ENCODE results near the gene IL1RAP.

IL1RAP gene

DNA sequence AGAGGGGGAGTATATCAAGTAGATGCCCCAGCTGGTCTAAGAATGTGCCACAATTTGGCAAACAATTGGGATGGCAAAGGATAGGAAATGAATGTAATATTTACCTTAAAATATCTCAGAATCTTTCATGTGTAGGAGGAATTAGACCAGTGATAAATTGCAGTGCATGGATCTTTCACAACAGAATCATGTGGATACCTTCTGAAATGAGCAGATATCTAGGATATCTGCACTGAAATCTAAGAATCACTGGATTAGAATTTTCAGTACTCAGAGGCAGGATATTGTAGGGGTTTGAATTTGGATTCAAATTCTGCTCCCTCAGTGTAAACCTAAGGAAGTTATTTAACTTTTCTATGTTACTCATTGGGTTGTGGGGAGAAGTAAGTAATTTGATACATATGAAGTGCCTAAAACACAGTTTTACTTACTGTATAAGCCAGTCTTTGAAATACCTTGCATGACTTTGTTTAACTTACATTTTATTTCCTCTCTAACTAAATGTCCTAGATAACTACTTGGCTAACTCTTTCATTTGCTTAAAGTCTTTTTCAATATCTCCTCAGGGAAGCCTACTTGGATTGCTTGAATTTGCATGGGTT, 8.8 kb downstream of the IL1RAP start:
- H3K36me3 Mint-ChIP-seq (ENCODE audit: low read depth): peaks cover 26% of the 10 kb centered on the region

DNA sequence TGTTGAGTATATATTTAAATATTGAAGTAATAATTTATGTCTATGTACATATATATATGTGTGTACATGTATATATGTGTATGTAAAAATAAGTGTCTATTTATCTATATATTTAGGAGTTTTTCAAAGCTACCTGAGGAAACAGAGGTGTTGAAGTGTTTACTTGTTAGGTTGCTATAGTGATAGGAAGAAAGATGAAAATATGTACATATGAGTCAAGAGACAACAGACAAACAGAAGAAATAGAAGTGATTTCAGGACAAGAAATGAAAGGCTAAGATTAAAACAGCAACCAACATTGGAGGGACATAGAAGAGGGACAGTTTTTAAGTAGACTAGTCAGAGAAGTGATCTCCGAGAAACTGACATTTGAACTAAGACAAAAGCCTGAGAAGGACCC, 11.1 kb downstream of the IL1RAP start:
- H3K4me3 Mint-ChIP-seq: no peak overlapping the region
- H3K4me1 Mint-ChIP-seq: peaks cover 5% of the 10 kb centered on the region
- ATAC-seq (no peak), DNase-seq (no peak)
- no peak overlapping the region for H3K27ac Mint-ChIP-seq
- peaks cover 28% of the 10 kb centered on the region for H3K36me3 Mint-ChIP-seq (ENCODE audit: low read depth)
- H3K27me3 Mint-ChIP-seq: no peaks in the 10 kb centered on the region
- H3K9me3 Mint-ChIP-seq: no peaks in the 10 kb centered on the region

More for the DNA sequence above, 8.8 kb downstream of the IL1RAP start:
- H3K4me3 Mint-ChIP-seq: no peak overlapping the region
- no peak overlapping the region for H3K27ac Mint-ChIP-seq
- no peak for ATAC-seq
- peaks cover 6% of the 10 kb centered on the region for H3K4me1 Mint-ChIP-seq
- no peak for DNase-seq
- no peaks in the 10 kb centered on the region for H3K27me3 Mint-ChIP-seq
- no peaks in the 10 kb centered on the region for H3K9me3 Mint-ChIP-seq

GRCh38 chr3:190525634-190526033, 11.7 kb downstream of the IL1RAP start:
- Mint-ChIP-seq H3K4me3 (no peak overlapping the region), H3K36me3 (ENCODE audit: low read depth) (peaks cover 33% of the 10 kb centered on the region), H3K4me1 (peaks cover 5% of the 10 kb centered on the region), H3K9me3 (no peaks in the 10 kb centered on the region), H3K27ac (no peak overlapping the region), H3K27me3 (no peaks in the 10 kb centered on the region)
- no peak for DNase-seq
- no peak for ATAC-seq

- Mint-ChIP-seq H3K4me3 (no peak overlapping the region), H3K4me1 (peaks cover 8% of the 10 kb centered on the region), H3K27ac (no peak overlapping the region), H3K27me3 (no peaks in the 10 kb centered on the region), H3K9me3 (no peaks in the 10 kb centered on the region), H3K36me3 (ENCODE audit: low read depth) (peaks cover 37% of the 10 kb centered on the region)
- no peak for ATAC-seq
- DNase-seq: no peak
Measured at GRCh38 chr3:190526787-190527762, 13.2 kb downstream of the IL1RAP start.

DNA sequence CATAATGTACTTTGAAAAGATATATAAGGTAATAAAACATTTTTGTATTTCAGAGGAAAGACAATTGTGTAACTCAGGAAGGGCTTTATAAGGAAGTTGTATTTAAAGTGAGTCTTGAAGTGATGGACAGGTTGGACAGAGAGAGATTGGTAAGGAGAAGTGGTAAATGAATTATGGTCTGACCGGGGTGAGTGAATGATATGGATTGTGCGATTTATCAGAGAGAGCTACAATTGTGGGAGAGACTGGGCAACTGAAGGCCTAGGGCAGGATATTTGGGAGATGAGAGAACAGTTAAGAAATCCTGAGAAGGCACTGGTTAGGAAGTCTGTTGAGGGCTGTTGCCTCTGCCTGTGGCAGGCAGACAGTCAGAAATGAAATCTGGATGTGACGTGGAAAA, 14.8 kb downstream of the IL1RAP start:
- Mint-ChIP-seq H3K4me3 (no peak overlapping the region), H3K9me3 (no peaks in the 10 kb centered on the region), H3K4me1 (peaks cover 19% of the 10 kb centered on the region), H3K27ac (no peak overlapping the region), H3K27me3 (no peaks in the 10 kb centered on the region), H3K36me3 (ENCODE audit: low read depth) (peaks cover 37% of the 10 kb centered on the region)
- ATAC-seq: no peak
- DNase-seq: no peak

GRCh38 chr3:190531406-190531805, 17.5 kb downstream of the IL1RAP start:
- H3K27ac Mint-ChIP-seq: no peak overlapping the region
- no peaks in the 10 kb centered on the region for H3K27me3 Mint-ChIP-seq
- no peaks in the 10 kb centered on the region for H3K9me3 Mint-ChIP-seq
- H3K4me1 Mint-ChIP-seq: peaks cover 18% of the 10 kb centered on the region
- no peak for ATAC-seq
- H3K36me3 Mint-ChIP-seq (ENCODE audit: low read depth): peaks cover 42% of the 10 kb centered on the region
- no peak overlapping the region for H3K4me3 Mint-ChIP-seq
- DNase-seq: no peak

DNA sequence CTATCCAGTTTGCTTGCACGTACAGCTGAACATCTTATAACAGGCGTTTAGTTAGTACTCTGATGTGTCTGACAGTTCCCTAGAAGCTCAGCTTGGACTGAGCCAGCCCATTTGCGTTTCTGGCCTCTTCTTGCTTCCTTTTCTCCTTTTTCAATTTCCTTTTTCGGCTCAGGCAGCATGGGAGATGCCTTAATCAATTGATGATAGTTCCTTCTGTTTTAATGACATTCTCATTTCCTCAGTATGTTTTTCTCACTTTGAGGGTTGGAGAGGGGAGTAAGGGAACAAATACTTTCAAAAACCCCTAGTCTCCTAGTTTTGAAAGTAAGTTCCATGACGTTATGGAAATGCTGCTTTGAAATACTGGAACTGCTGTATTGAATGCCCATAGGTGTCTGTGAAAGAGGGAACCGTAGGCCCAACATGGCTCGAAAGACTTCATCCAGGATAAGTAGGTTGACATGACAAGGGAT, 18.9 kb downstream of the IL1RAP start:
- Mint-ChIP-seq H3K4me1 (peaks cover 19% of the 10 kb centered on the region), H3K4me3 (no peak overlapping the region), H3K36me3 (ENCODE audit: low read depth) (peaks cover 42% of the 10 kb centered on the region), H3K27ac (no peak overlapping the region), H3K9me3 (no peaks in the 10 kb centered on the region), H3K27me3 (no peaks in the 10 kb centered on the region)
- DNase-seq (no peak), ATAC-seq (no peak)

DNA sequence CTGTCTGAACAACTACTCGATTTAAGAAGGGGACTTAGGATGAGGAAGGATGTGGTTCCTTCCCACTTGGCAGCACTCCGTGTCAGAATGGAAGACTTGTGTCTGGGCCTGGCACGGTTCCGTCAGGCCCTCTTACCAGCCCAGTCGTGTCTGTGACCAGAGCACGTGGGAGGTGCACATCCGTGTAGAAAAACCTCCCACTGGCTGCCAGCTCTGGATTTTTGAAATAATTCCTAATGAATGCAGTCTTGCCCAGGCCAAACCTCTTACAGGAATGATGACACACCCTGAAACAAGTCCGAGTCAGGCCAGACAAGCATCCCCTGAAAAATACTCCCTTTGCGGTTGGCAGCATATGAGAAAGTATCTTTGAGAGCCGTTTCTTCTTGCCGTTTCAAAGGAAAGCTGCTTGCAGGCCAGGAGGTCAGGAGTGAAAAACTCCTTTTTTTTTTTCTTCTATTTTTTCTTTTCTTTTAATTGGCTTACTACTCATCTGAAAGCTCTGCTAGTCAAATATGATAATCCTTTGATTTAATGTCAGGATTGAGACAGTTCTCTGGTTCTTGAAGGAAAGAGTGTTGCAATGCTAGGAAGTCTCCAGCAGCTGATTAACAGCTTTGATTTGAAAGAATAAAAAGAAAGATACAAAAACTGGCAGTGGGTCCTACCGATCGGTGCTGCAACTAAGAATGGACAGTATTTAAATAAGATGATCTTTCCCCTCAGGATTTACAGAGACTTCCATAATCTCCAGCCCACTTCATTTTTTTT, 19.8 kb downstream of the IL1RAP start:
- Mint-ChIP-seq H3K4me3 (no peak overlapping the region), H3K4me1 (peaks cover 21% of the 10 kb centered on the region), H3K9me3 (no peaks in the 10 kb centered on the region), H3K27me3 (no peaks in the 10 kb centered on the region), H3K36me3 (ENCODE audit: low read depth) (peaks cover 36% of the 10 kb centered on the region), H3K27ac (no peak overlapping the region)
- DNase-seq (no peak), ATAC-seq (no peak)

DNA sequence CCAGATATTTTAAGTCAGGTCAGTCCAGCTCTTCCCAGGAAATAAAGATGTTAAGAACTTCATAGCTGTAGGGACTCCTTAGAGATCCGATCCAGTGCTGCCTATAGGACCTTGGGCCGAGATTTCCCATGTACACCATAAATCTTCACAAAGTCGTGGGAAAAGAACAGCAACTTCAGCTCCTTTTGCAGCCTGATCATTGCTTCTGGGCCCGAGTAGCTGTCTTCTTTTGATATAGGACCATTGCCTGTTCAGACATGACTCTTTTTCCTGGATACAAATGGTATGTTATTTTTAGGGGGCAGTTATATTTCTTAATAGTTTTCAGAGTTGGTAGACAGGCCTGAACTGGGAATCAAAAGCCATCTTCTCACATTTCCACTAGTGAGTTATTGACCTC, 20.5 kb downstream of the IL1RAP start:
- no peak overlapping the region for H3K4me3 Mint-ChIP-seq
- H3K27me3 Mint-ChIP-seq: no peaks in the 10 kb centered on the region
- ATAC-seq (no peak), DNase-seq (no peak)
- H3K27ac Mint-ChIP-seq: no peak overlapping the region
- H3K4me1 Mint-ChIP-seq: peaks cover 24% of the 10 kb centered on the region
- peaks cover 35% of the 10 kb centered on the region for H3K36me3 Mint-ChIP-seq (ENCODE audit: low read depth)
- no peaks in the 10 kb centered on the region for H3K9me3 Mint-ChIP-seq

DNA sequence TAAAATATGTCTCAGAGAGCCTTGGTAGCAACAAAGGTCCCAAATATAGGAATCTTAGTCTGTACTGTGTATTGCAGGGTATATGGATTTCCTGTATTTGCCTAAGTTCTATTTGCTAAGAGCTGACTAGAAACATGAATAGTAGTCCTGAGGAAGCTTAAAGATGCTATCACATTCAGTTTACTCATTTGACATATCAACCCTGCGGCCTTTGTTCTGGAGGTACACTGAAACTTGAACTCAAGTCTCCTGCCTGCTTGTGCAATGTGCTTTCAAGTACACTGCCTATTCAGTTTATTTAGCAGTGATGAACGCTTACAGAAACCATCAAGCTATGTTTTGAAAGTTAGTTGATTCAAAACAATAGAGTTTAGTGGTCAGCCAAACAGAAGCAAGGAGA, 21.1 kb downstream of the IL1RAP start:
- Mint-ChIP-seq H3K27ac (no peak overlapping the region), H3K4me3 (no peak overlapping the region), H3K36me3 (ENCODE audit: low read depth) (peaks cover 37% of the 10 kb centered on the region), H3K9me3 (no peaks in the 10 kb centered on the region), H3K4me1 (peaks cover 24% of the 10 kb centered on the region), H3K27me3 (no peaks in the 10 kb centered on the region)
- peak; percentile 57 for ATAC-seq
- DNase-seq: no peak

DNA sequence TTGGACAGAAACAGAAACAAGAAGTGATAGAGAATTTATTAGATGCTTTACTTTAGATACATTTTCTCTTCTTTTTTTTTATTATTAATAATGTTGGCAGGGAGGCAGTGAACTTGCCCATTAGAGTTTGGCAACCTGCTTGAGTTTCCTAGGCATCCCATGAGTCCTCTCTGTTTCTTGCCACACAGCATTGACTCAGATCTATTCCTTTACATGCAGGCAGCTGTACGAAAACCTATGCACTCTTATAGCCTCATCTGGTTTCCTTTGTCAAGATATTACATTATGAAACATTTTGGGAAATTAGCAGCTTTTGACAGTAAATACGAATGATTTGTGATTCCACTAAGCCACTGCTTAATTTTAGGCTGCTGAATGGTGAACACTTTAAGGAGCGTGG, 23.3 kb downstream of the IL1RAP start:
- H3K27me3 Mint-ChIP-seq: no peaks in the 10 kb centered on the region
- no peak overlapping the region for H3K27ac Mint-ChIP-seq
- H3K9me3 Mint-ChIP-seq: no peaks in the 10 kb centered on the region
- DNase-seq: no peak
- ATAC-seq: no peak
- H3K4me1 Mint-ChIP-seq: peaks cover 20% of the 10 kb centered on the region
- peaks cover 30% of the 10 kb centered on the region for H3K36me3 Mint-ChIP-seq (ENCODE audit: low read depth)
- H3K4me3 Mint-ChIP-seq: no peak overlapping the region

DNA sequence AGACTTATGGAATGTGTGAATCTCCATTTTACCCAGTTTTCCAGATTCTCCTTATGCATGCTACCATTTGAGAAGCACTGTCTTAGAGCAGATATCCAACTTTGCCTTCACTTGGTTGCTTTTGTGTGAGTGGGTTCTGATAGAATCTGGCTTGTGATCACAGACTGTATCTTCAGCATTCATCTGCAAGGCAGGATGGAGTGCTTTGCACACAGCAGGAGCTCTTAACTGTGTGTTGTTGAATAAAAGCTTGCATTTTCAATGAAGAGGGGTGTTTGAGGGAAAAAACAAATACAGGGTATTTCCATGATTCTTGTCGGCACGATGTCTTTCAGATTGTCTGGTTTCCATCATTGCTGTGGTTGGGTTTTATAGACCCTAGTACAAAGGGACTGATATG, 24.4 kb downstream of the IL1RAP start:
- no peak overlapping the region for H3K27ac Mint-ChIP-seq
- no peaks in the 10 kb centered on the region for H3K9me3 Mint-ChIP-seq
- peaks cover 12% of the 10 kb centered on the region for H3K4me1 Mint-ChIP-seq
- DNase-seq (no peak), ATAC-seq (no peak)
- H3K27me3 Mint-ChIP-seq: no peaks in the 10 kb centered on the region
- H3K36me3 Mint-ChIP-seq (ENCODE audit: low read depth): peaks cover 23% of the 10 kb centered on the region
- no peak overlapping the region for H3K4me3 Mint-ChIP-seq

- DNase-seq (no peak), ATAC-seq (no peak)
- no peak overlapping the region for H3K4me3 Mint-ChIP-seq
- no peaks in the 10 kb centered on the region for H3K27me3 Mint-ChIP-seq
- H3K36me3 Mint-ChIP-seq (ENCODE audit: low read depth): peaks cover 22% of the 10 kb centered on the region
- no peak overlapping the region for H3K27ac Mint-ChIP-seq
- no peaks in the 10 kb centered on the region for H3K9me3 Mint-ChIP-seq
- peaks cover 6% of the 10 kb centered on the region for H3K4me1 Mint-ChIP-seq
Measured at GRCh38 chr3:190539526-190539925, 25.6 kb downstream of the IL1RAP start.

GRCh38 chr3:190541008-190541407, 27.1 kb downstream of the IL1RAP start:
- ATAC-seq: no peak
- Mint-ChIP-seq H3K36me3 (ENCODE audit: low read depth) (peaks cover 16% of the 10 kb centered on the region), H3K4me1 (peaks cover 7% of the 10 kb centered on the region), H3K9me3 (no peaks in the 10 kb centered on the region), H3K4me3 (no peak overlapping the region), H3K27ac (no peak overlapping the region), H3K27me3 (no peaks in the 10 kb centered on the region)
- DNase-seq: no peak
